ENCODE data around the gene LRP1B.

GRCh38 chr2:141778315-141778835 is 352.4 kb downstream of the LRP1B start:
- TF ChIP-seq, protein P1, sequence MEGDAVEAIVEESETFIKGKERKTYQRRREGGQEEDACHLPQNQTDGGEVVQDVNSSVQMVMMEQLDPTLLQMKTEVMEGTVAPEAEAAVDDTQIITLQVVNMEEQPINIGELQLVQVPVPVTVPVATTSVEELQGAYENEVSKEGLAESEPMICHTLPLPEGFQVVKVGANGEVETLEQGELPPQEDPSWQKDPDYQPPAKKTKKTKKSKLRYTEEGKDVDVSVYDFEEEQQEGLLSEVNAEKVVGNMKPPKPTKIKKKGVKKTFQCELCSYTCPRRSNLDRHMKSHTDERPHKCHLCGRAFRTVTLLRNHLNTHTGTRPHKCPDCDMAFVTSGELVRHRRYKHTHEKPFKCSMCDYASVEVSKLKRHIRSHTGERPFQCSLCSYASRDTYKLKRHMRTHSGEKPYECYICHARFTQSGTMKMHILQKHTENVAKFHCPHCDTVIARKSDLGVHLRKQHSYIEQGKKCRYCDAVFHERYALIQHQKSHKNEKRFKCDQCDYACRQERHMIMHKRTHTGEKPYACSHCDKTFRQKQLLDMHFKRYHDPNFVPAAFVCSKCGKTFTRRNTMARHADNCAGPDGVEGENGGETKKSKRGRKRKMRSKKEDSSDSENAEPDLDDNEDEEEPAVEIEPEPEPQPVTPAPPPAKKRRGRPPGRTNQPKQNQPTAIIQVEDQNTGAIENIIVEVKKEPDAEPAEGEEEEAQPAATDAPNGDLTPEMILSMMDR (IDR thresholded peaks at IDR 0.05) = no peak
- no peak for TF ChIP-seq POLR2A (IDR thresholded peaks at IDR 0.05)

Data from right lobe of liver (tissue), 4 donors.